Measurements from ENCODE around the gene OST4.
A peak's percentile ranks its signal among the peaks of the same experiment; 100 is the strongest.
"Not testable (repeated sequence)": the region's sequence is repeated elsewhere in the genome, so short reads cannot be mapped to it uniquely, and the experiment has no call there.

The OST4 gene

DNA sequence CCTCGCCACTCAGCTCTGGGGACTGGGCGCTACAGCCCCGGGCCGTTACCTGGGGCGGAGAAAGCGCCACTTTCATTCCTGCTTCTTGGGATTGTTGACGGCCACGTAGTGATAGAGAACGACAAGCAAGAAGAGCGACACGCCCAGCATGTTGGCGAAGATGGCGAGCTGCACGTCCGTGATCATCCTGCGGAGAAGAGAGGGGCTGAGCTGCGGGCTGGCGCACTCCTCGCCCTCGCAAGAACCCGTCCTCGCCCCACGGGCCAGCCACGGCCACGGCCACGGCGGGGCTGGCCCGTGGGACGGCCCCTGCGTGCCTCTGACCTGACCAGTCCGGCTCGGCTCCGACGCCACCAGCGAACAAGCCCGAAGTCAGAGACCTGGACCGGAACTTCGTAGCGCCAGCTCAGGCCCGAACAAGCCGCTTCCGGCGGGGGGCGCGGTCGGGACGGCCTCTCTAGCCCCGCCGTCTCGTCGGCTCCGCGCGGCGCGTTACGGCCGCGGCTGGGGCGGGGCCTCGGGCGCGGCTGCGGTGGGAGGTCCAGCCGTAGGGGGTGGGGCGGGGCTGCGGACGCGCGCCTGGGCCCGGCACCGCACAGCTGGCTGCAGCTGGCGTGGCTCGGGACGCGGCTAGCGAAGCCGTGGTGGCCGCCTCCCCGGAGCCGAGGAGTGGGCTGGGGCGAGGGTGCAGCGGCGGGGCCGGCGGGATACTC is at the start of gene OST4:
TSS of gene OST4 (minus strand) at position 378 of the 713 bp plus-strand sequence.
- DNase-seq = peak; percentile 94

DNA sequence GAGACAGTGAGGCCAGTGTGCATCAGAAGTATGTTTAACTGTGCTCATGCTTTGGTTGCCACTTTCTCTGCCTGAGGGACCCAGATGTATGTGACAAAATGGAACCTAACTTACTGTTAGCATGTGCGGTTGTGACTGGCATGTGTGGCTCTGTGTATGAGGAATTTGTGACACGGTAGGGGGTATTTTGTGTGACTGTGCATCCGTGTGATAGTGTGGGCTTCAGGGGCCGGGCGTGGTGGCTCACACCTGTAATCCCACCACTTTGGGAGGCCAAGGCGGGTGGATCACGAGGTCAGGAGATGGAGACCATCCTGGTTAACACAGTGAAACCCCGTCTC is 47.8 kb upstream of the OST4 start:
- DNase-seq = not testable (repeated sequence)

DNA sequence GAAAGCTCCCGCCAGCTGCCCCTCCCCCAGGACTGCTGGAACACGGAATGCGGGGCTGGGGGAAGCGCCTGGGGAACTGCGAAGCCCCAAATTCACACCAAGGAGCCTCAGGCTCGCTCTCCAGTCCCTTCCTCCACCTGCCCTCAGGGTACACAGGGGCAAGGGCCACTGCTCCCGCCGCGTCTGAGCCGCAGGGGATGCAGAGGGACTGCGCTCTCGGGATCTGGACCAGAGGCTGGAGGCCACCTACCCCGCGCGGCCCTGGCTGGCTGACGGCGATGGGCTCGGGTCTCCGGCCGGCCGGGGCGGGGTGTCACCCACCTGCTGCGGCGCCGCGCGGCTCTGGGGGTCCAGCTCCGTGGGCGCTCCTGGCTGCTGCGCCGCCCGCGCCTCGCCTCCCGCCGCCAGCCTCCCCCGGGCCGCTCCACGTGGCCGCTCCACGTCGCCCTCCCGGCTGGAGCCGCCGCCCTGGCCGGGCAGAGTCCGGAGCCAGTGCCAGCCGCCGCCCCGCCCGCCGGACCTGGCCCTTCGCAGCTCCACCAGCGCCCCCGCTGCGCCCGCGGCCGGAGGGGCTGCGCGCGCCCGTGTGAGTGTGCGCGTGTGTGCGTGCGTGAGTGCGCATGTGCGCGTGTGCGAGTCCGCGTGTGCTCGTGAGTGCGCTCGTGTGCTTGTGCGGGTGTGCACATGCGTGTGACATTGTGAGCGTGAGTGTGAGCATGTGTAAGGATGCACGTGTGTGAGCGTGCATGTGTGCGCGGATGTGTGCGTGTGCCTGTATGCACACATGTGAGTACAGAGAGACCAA is 47.3 kb upstream of the OST4 start, which contains the start of gene CGREF1:
TSS of gene CGREF1 (minus strand) at position 604 of the 805 bp plus-strand sequence. CDS start 14,762 bp downstream, outside the sequence.
- peak; percentile 62 for DNase-seq

DNA sequence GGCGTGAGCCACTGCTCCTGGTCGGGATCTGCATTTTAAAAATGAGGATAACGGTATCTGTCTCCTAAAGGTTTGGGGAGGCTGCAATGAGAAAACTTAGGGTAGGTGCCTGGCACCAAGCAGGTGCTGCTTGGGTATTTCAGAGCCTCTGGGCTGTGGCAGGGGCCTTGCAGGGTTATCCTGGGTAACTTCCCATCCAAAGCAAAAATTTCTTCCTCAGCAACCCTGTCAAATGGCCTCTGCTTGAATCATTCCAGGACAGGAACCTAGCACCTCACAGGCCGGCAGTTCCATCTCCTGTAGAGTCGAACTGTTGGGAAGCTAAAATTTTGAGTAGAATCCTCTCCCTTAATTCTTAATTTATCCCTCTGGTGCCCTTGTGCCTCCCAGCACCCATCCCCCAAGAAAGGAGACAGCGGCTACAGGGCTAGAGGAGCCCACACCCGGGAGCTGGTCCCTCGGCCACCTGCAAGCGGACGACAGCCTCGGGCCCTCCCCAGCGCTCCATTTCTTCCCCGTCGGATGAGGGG is 46.6 kb upstream of the OST4 start:
- no peak for DNase-seq

DNA sequence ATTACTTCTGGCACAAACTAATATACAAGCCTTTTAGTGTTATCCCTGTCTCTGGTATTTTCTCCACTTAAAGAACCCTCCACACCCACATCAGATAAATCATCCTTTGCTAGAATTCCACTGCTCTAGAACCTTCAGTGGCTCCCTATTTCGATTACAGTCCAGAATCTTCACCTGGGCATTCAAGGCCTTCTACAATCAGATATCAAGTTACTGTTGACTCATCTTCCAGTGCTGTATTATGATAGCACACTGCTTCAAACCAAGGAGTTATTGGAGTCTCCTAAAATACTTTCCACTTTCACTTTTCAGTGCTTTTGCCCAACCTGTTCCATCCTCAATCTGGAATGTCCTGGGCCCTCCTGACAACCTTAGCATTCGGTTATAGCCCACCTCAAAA is 44.1 kb upstream of the OST4 start:
- no peak for DNase-seq

GRCh38 chr2:27111392-27112078 is 40.1 kb upstream of the OST4 start:
- DNase-seq = not testable (repeated sequence)

GRCh38 chr2:27110603-27111352 is 39.3 kb upstream of the OST4 start:
- DNase-seq = not testable (repeated sequence)

DNA sequence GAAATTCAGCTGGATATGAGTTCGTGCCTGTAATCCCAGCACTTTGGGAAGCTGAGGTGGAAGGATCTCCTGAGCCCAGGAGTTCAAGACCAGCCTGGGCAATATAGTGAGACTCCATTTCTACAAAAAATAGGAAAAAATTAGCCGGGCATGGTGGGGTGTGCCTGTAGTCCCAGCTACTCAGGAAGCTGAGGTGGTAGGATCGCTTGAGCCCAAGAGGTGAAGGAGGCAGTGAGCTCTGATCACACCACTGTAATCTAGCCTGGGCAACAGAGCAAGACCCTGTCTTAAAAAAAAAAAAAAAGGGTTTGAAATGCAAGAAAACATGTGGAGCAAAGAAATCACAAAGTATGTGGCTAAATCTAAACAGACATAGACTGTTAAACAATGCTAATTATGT is 37.6 kb upstream of the OST4 start:
- no peak for DNase-seq

DNA sequence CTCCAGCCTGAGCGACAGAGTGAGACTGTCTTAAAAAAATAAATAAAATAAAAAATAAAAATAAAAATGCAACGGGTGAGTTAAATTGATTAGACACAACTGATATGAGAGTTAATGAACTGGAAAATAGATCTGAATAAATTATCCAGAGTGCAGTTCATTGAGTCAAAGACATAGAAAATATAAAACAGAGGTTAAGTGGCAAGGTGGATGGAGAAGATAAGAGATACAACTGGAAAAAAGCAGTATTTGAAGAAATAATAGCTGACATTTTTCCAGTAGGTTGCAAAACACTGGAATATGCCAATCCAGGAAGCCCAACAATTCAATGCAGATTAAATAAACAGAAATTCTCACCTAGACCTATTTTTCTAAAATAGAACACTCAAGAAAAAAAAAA is 36.8 kb upstream of the OST4 start:
- no peak for DNase-seq

DNA sequence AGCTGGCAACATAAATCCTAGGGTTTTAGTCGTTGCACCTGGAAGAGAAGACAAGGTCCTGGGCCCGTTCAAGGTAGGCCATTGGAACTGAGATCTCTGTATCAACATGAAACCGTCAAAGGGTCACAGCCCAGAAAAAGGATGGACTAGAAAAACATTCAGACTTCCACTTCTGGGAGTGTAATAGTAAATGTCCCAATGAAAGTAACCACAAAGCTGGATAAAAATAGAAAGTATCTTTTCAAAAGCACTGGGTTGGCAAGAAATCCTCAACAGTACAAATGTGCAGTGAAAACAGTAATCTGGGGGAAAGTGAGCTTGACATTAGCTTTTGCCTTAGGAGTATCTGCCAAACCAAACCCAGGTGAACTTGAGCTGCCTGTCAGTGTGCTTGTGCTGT is 34.5 kb upstream of the OST4 start:
- no peak for DNase-seq

DNA sequence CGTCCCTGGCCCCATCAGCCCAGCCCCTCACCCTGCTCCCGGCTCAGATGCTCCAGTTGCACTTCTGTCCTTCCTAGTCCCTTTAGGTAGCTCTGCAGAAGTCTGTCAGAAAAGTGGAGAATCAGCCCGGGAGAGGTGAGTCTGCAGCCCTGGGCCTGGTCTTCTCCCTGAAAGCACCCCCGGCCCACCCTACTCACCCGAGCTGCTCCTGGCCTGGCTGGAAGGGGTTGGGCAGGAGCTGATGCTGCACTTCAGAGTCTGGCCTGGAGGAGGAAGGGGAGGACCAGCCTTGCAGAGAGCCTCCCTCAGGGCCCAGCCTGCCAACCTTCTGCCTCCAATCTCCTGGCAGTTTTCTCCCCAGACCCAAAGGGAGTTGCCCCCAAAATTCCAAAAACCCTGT is 30.9 kb upstream of the OST4 start:
- no peak for DNase-seq

DNA sequence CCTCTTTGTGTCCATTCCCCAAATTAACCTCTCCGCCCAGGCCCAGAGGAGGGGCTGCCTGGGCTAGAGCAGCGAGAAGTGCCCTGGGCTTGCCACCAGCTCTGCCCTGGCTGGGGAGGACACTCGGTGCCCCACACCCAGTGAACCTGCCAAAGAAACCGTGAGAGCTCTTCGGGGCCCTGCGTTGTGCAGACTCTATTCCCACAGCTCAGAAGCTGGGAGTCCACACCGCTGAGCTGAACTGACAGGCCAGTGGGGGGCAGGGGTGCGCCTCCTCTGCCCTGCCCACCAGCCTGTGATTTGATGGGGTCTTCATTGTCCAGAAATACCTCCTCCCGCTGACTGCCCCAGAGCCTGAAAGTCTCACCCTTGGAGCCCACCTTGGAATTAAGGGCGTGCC is 28.6 kb upstream of the OST4 start:
- DNase-seq = no peak

- no peak for DNase-seq
Observed at GRCh38 chr2:27099334-27099955, 28.0 kb upstream of the OST4 start.

- no peak for DNase-seq
Observed at GRCh38 chr2:27097341-27097740, 25.9 kb upstream of the OST4 start.

GRCh38 chr2:27096748-27097297 is 25.4 kb upstream of the OST4 start:
- no peak for DNase-seq

DNA sequence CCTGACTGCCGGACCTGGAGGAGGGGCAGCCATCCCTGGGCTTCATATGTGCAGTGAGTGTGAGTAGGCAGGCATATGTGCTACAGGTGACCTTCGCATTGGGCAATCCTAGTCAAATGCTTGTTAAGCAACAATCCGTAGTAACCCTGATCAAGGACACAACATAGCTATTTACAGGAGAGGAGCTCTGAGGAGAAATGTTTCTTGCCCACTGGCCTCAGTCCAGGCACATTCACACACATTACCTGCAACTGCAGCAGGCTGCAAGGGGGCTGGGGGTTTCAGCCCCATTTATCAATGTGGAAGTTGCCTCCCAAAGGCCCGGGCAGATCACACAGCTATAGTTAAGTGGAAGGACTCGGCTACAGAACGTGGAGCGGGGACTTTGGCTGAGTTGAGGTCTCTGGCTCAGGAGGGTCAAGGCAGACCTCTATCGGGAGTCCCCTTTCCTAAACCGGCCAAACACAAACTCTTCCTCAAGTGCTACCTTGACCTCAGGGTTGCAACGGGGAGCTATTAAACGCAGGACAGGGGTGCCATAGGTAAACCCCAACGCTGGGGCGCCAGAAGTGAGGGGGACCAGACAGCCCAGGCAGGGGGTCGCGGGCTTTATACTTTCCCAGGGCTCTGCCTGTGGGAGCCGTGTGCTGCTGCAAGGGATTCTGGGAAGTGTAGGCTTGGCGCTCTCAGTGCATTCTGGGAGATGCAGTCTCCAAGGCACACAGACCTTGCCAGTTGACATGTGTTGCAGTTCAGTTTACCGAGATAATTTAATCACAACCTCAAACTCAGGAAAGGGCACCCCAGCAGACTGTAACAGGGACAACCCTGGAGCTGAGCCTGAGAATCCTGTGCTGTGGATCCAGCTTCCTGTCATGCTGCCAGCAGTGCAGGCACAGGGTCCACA is 24.5 kb upstream of the OST4 start:
- DNase-seq = peak; percentile 86

- no peak for DNase-seq
Observed at GRCh38 chr2:27095427-27095744, 23.9 kb upstream of the OST4 start.

- DNase-seq = no peak
Observed at GRCh38 chr2:27094353-27094984, 23.0 kb upstream of the OST4 start.

DNA sequence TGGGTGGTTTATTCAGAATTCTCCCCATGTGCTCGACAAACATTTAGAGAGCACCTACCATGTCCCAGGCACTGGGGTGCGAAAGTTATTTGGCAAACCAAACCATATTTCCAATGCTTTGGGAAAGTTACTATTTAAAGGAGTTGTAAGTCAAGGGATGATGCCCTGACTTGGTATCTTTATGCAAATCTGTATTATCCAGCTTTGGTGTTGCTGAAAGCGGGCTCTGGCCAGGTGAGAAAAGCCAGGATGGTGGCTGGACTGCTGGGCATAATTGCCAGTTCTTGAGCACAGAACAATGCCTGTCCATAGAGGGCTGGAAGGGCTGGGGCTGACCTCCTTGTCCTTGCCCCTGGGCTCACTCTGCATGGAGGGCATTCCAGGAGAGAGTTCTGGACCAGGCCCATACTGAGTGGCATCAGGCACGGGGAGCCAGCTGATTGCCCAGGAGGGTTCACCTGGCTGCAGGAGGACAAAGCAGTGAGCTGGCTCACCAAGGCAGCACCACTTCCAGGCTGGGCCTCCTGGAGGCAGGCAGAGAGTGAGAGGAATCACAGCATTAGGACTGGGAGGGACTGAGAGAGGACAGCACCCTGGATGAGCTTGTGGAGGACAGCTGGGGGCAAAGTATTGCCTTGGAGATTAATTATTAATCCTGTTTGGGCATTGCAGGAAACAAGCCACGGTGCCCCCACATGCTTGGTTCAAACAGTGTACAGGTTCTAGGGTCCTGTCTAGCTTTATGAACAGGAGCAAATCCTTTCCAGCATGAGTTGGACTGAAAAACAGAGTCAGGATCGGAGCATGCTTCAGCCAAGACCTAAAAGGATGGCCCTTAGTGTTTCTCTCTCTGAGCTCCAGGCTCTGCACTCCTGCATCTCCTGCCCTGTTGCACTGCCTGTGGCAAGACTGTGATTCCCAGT is 22.2 kb upstream of the OST4 start:
- DNase-seq = no peak
